ENCODE data around the gene ACVRL1.
A peak's percentile ranks its signal among the peaks of the same experiment; 100 is the strongest.
"Not testable (repeated sequence)": the region's sequence is repeated elsewhere in the genome, so short reads cannot be mapped to it uniquely, and the experiment has no call there.

The ACVRL1 gene

GRCh38 chr12:51869931-51870330 is 37.4 kb upstream of the ACVRL1 start:
- H3K27me3 Mint-ChIP-seq (ENCODE audit: low read depth) = peaks cover 53% of the 10 kb centered on the region
- no peaks in the 10 kb centered on the region for H3K9me3 Mint-ChIP-seq
- peaks cover 5% of the 10 kb centered on the region for H3K4me1 Mint-ChIP-seq (ENCODE audit: low read depth)
- no peaks in the 10 kb centered on the region for H3K36me3 Mint-ChIP-seq (ENCODE audit: low read depth)
- H3K27ac Mint-ChIP-seq = no peak overlapping the region
- H3K4me3 Mint-ChIP-seq = no peak overlapping the region

- Mint-ChIP-seq H3K27me3 (ENCODE audit: low read depth) (peaks cover 51% of the 10 kb centered on the region), H3K9me3 (no peaks in the 10 kb centered on the region), H3K4me3 (peak overlapping the region; percentile 5), H3K4me1 (ENCODE audit: low read depth) (peaks cover 7% of the 10 kb centered on the region), H3K36me3 (ENCODE audit: low read depth) (no peaks in the 10 kb centered on the region), H3K27ac (no peak overlapping the region)
Observed at GRCh38 chr12:51870504-51870903, 36.8 kb upstream of the ACVRL1 start.

GRCh38 chr12:51871126-51871525 is 36.2 kb upstream of the ACVRL1 start:
- H3K27ac Mint-ChIP-seq = no peak overlapping the region
- no peak overlapping the region for H3K4me3 Mint-ChIP-seq
- H3K27me3 Mint-ChIP-seq (ENCODE audit: low read depth) = peaks cover 46% of the 10 kb centered on the region
- H3K9me3 Mint-ChIP-seq = no peaks in the 10 kb centered on the region
- H3K36me3 Mint-ChIP-seq (ENCODE audit: low read depth) = no peaks in the 10 kb centered on the region
- H3K4me1 Mint-ChIP-seq (ENCODE audit: low read depth) = peaks cover 7% of the 10 kb centered on the region

- Mint-ChIP-seq H3K27me3 (ENCODE audit: low read depth) (peaks cover 43% of the 10 kb centered on the region), H3K4me3 (no peak overlapping the region), H3K27ac (no peak overlapping the region), H3K4me1 (ENCODE audit: low read depth) (peaks cover 7% of the 10 kb centered on the region), H3K9me3 (no peaks in the 10 kb centered on the region), H3K36me3 (ENCODE audit: low read depth) (no peaks in the 10 kb centered on the region)
Observed at GRCh38 chr12:51871918-51872688, 35.2 kb upstream of the ACVRL1 start.

- no peaks in the 10 kb centered on the region for H3K36me3 Mint-ChIP-seq (ENCODE audit: low read depth)
- peaks cover 38% of the 10 kb centered on the region for H3K27me3 Mint-ChIP-seq (ENCODE audit: low read depth)
- H3K9me3 Mint-ChIP-seq = no peaks in the 10 kb centered on the region
- peaks cover 7% of the 10 kb centered on the region for H3K4me1 Mint-ChIP-seq (ENCODE audit: low read depth)
- no peak overlapping the region for H3K27ac Mint-ChIP-seq
- H3K4me3 Mint-ChIP-seq = no peak overlapping the region
Observed at GRCh38 chr12:51872689-51872981, 34.7 kb upstream of the ACVRL1 start.

GRCh38 chr12:51873251-51873994 is 33.9 kb upstream of the ACVRL1 start:
- Mint-ChIP-seq H3K9me3 (no peaks in the 10 kb centered on the region), H3K27ac (no peak overlapping the region), H3K27me3 (ENCODE audit: low read depth) (peaks cover 30% of the 10 kb centered on the region), H3K4me1 (ENCODE audit: low read depth) (peaks cover 7% of the 10 kb centered on the region), H3K36me3 (ENCODE audit: low read depth) (no peaks in the 10 kb centered on the region), H3K4me3 (no peak overlapping the region)

GRCh38 chr12:51874000-51874399 is 33.3 kb upstream of the ACVRL1 start:
- no peaks in the 10 kb centered on the region for H3K36me3 Mint-ChIP-seq (ENCODE audit: low read depth)
- H3K27me3 Mint-ChIP-seq (ENCODE audit: low read depth) = peaks cover 25% of the 10 kb centered on the region
- H3K9me3 Mint-ChIP-seq = no peaks in the 10 kb centered on the region
- H3K4me3 Mint-ChIP-seq = no peak overlapping the region
- H3K27ac Mint-ChIP-seq = no peak overlapping the region
- peaks cover 7% of the 10 kb centered on the region for H3K4me1 Mint-ChIP-seq (ENCODE audit: low read depth)

GRCh38 chr12:51874486-51874885 is 32.8 kb upstream of the ACVRL1 start:
- H3K4me3 Mint-ChIP-seq = no peak overlapping the region
- H3K9me3 Mint-ChIP-seq = no peaks in the 10 kb centered on the region
- peaks cover 24% of the 10 kb centered on the region for H3K27me3 Mint-ChIP-seq (ENCODE audit: low read depth)
- H3K36me3 Mint-ChIP-seq (ENCODE audit: low read depth) = no peaks in the 10 kb centered on the region
- peaks cover 7% of the 10 kb centered on the region for H3K4me1 Mint-ChIP-seq (ENCODE audit: low read depth)
- no peak overlapping the region for H3K27ac Mint-ChIP-seq

- Mint-ChIP-seq H3K4me3 (no peak overlapping the region), H3K27ac (no peak overlapping the region), H3K9me3 (no peaks in the 10 kb centered on the region), H3K4me1 (ENCODE audit: low read depth) (peaks cover 2% of the 10 kb centered on the region), H3K27me3 (ENCODE audit: low read depth) (peaks cover 7% of the 10 kb centered on the region), H3K36me3 (ENCODE audit: low read depth) (no peaks in the 10 kb centered on the region)
Observed at GRCh38 chr12:51879102-51879501, 28.2 kb upstream of the ACVRL1 start.

GRCh38 chr12:51883295-51883694 is 24.0 kb upstream of the ACVRL1 start:
- no peak overlapping the region for H3K4me3 Mint-ChIP-seq
- peaks cover 5% of the 10 kb centered on the region for H3K9me3 Mint-ChIP-seq
- H3K36me3 Mint-ChIP-seq (ENCODE audit: low read depth) = no peaks in the 10 kb centered on the region
- peaks cover 8% of the 10 kb centered on the region for H3K4me1 Mint-ChIP-seq (ENCODE audit: low read depth)
- peaks cover 4% of the 10 kb centered on the region for H3K27me3 Mint-ChIP-seq (ENCODE audit: low read depth)
- no peak overlapping the region for H3K27ac Mint-ChIP-seq

- no peaks in the 10 kb centered on the region for H3K36me3 Mint-ChIP-seq (ENCODE audit: low read depth)
- H3K4me3 Mint-ChIP-seq = no peak overlapping the region
- peaks cover 4% of the 10 kb centered on the region for H3K27me3 Mint-ChIP-seq (ENCODE audit: low read depth)
- H3K9me3 Mint-ChIP-seq = peaks cover 5% of the 10 kb centered on the region
- H3K27ac Mint-ChIP-seq = no peak overlapping the region
- H3K4me1 Mint-ChIP-seq (ENCODE audit: low read depth) = peaks cover 8% of the 10 kb centered on the region
Observed at GRCh38 chr12:51883998-51884675, 23.2 kb upstream of the ACVRL1 start.

- no peak overlapping the region for H3K27ac Mint-ChIP-seq
Observed at GRCh38 chr12:51884676-51885229, 22.6 kb upstream of the ACVRL1 start.

GRCh38 chr12:51885294-51886020 is 21.8 kb upstream of the ACVRL1 start:
- not testable (repeated sequence) for H3K4me3 Mint-ChIP-seq; H3K4me1 Mint-ChIP-seq (ENCODE audit: low read depth); H3K27me3 Mint-ChIP-seq (ENCODE audit: low read depth); H3K36me3 Mint-ChIP-seq (ENCODE audit: low read depth); H3K9me3 Mint-ChIP-seq
- H3K27ac Mint-ChIP-seq = peak overlapping the region; percentile 85

More at GRCh38 chr12:51884676-51885229, 22.6 kb upstream of the ACVRL1 start:
- H3K4me3 Mint-ChIP-seq = no peak overlapping the region
- H3K4me1 Mint-ChIP-seq (ENCODE audit: low read depth) = peaks cover 8% of the 10 kb centered on the region
- H3K9me3 Mint-ChIP-seq = peaks cover 5% of the 10 kb centered on the region
- peaks cover 4% of the 10 kb centered on the region for H3K27me3 Mint-ChIP-seq (ENCODE audit: low read depth)
- H3K36me3 Mint-ChIP-seq (ENCODE audit: low read depth) = no peaks in the 10 kb centered on the region

- Mint-ChIP-seq H3K4me3 (no peak overlapping the region), H3K27me3 (ENCODE audit: low read depth) (peaks cover 4% of the 10 kb centered on the region), H3K9me3 (peaks cover 5% of the 10 kb centered on the region), H3K27ac (peak overlapping the region; percentile 85), H3K36me3 (ENCODE audit: low read depth) (no peaks in the 10 kb centered on the region), H3K4me1 (ENCODE audit: low read depth) (peaks cover 8% of the 10 kb centered on the region)
Observed at GRCh38 chr12:51886021-51886710, 21.1 kb upstream of the ACVRL1 start.

Data from T-helper 1 cell treated with Interleukin-12 subunit alpha and Interleukin-12 subunit beta and Interleukin-4 antibody, amounts not matched to agents 30 μg/mL and 1 μg/mL, for 36 hours (primary cell).